Stimulated activated CD4-positive, alpha-beta T cell treated with anti-CD3 and anti-CD28 coated beads, Interleukin-4, amount 100 ng/mL, for 24 hours (primary cell): ENCODE results near the gene LIN7C.

Source experiments
- DNase-seq: peaks from one replicate; pipeline ENCODE4 v3.0.0-alpha.2; 2020

The LIN7C gene

GRCh38 chr11:27507557-27508322 is 1.2 kb upstream of the LIN7C start:
- no peak for DNase-seq

DNA sequence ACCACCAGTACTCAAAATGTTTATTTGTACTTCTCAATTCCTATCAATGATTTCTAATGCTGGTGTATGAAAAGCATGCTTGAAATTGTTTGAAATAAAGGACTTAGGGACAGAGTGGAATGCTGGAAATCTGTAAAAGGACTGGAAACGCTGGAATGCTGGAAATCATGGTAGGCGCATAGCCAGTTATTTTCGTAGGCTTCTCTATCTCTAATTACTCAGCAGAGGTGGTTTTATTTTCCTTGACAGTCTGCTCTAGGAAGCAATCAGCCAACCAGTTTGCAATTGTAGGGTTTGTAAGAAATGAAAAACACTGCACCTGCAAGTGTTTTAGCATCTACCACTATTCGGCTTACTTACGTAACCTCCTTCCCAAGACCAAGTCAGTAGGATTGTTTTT is 788 bp downstream of the LIN7C start:
- no peak for DNase-seq

DNA sequence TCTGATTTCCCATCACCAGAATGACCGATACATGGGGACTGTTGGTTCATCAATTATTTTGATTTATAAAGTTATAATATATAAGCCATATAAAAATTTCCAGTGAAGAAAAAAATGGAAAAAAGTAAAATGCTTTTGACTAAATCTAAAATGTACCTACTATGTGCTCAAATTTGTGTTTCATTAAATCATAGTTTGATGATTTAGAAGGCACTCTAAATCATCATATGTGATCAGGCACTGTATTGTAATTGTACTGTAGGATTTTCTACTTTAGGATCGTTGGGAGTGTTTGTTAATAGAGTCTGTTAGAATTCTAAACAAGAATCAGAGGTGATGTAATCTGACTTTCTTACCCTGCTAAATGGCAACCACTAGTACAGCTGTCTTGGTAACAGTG is 2.4 kb downstream of the LIN7C start:
- DNase-seq, result no peak

GRCh38 chr11:27501100-27501499 is 5.5 kb downstream of the LIN7C start:
- no peak for DNase-seq

- DNase-seq, result no peak
Measured at GRCh38 chr11:27497911-27498310, 8.7 kb downstream of the LIN7C start.

- no peak for DNase-seq
Measured at GRCh38 chr11:27497284-27497866, 9.2 kb downstream of the LIN7C start.

DNA sequence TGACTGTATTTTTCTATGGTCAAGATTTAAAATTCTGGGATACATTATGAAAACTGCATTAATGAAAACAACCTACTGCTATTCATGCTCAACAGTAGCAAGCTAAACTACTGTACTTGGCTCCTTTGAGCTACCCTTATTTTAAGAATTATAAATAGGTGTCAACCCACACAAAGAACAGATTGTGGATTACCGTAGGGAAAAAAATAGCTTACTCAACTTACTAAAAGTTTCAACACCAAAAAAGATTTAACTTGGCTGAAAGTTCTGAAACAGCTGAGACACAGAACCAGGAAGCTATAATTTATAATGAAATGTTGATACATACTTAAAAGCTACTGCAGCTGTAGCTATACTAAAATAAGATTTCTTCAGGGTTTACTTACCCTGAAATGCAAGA is 10.1 kb downstream of the LIN7C start:
- DNase-seq, result no peak

DNA sequence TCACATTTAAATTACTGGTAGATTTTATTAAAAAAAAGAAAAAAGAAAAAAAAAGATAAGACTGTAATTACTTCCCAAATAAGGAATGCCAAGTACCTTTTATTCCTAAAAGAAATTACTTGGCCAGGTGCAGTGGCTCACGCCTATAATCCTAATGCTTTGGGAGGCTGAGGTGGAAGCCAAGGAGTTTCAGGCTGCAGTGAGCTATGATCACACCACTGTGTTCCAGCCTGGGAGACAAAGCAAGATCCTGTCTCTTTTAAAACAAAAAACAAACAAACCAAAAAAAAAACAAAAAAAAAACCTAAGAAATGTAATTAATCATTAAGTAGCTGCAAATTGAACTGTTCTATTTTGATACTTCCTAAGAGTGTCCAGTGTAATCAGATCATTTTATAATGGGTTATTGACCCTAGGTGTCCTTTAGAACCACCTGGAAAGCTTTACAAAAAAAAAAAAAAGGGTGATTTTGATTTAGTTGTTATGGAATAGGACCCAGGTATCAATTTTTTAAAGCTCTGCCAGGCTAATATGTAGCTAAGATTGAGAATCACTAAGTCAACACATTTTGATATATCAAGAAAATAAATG is 10.8 kb downstream of the LIN7C start:
- no peak for DNase-seq

GRCh38 chr11:27489092-27489491 is 17.5 kb downstream of the LIN7C start:
- no peak for DNase-seq

GRCh38 chr11:27487706-27488105 is 18.9 kb downstream of the LIN7C start:
- no peak for DNase-seq

GRCh38 chr11:27485930-27486773 is 20.4 kb downstream of the LIN7C start:
- peak; percentile 54 for DNase-seq

DNA sequence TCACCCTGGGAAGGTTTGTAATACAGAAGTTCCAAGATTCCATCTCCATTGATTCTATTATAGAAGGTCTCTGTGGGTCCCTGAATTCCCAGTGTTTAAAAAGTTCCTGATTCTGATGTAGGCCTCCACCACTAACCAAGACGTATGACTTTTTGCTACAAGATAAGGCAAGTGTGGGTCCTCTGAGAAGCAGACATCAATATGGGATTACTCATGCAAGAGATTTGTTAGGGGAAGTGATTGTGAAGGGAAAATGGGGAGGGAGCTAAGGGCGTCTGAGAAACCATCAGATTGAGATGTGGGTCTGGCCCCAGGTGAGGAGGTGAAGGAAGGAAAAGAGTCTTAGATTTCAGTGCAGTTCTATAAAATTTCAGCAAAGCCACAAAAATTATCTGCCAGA is 23.8 kb downstream of the LIN7C start:
- no peak for DNase-seq

DNA sequence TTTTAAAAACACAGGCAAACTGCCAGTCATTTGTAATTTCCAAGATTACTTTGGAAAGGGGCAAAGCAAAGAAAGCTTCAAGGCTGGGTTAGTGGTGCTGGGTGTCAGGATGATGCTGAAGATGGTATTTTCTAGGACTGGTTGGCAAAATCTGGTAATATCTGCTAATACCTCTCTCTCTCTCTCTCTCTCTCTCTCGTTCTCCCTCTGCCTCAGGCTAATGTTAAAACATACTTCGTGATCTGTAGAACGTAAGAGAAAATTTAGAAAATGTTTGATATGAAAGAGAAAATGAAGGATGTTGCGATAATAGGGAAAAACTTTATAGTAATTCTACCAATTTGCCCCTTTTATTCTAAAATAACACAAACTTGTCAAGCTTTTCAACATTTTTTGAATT is 24.6 kb downstream of the LIN7C start:
- DNase-seq, result no peak

DNA sequence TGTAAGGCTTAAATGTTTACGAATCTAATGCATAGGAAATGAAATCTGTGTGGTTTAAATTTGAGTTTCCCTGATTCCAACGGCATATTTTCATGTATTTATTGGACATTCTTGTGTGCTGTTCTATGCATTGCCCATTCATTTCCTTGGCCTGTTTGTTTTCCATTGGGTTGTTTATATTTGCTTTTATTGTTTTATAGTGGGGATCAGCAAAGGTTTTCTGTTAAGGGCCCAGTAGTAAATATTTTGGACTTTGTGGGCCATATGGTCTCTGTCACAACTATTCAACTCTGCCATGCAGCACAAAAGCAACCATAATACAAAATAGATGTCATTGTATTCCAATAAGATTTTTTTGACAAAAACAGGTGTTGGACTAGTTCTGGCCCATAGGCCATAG is 28.7 kb downstream of the LIN7C start:
- no peak for DNase-seq

GRCh38 chr11:27477243-27477642 is 29.3 kb downstream of the LIN7C start:
- DNase-seq, result no peak

GRCh38 chr11:27475622-27476021 is 30.9 kb downstream of the LIN7C start:
- DNase-seq, result no peak

GRCh38 chr11:27473017-27473406 is 33.6 kb downstream of the LIN7C start:
- no peak for DNase-seq

GRCh38 chr11:27472398-27473016 is 34.1 kb downstream of the LIN7C start, which contains the start of gene LGR4:
Gene LGR4 (minus strand): TSS chr11:27472790. CDS start chr11:27472302, 488 bp downstream.
- peak; percentile 75 for DNase-seq

- peak; percentile 6 for DNase-seq
Measured at GRCh38 chr11:27471589-27472397, 34.8 kb downstream of the LIN7C start.

DNA sequence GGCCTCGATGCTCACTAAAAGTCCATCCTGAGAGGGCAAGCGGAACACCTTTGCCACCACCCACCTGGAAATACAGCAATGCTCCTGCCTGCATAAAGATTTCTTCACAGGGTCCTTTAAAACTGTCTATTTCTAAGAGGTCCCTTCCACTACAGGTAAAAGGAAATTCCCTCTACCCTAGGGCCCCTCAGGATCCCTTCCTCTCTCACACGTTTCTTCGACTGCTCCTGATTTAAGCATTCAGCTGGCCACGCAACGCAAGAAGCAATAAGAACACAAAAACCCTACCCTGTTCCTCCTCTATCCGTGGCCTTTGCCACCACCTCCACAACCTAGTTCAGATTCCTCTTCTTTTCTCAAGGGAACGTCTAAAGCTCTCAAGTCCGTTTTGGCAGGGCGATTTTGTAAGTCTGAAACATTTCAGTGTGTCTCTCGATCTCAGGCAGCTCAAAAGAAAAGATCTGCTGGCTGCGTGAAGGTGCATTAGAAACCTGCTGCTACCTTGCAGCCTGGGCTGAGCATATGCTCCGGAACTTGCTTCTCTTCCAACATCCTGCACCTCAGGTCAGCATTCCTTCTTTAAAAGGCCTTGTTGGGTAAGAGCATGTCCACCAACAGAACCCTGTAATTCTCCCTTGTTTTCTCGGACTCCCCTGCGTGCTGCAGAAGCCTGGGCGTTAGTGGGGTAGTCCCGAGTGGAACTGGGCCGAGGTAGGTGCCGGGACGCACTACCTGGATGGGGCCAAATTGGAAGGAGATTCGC is 35.6 kb downstream of the LIN7C start:
- no peak for DNase-seq

GRCh38 chr11:27470166-27470565 is 36.4 kb downstream of the LIN7C start:
- no peak for DNase-seq
